Activated B cell treated with CpG ODN at 0.5 μM for 24 hours (primary cell): ENCODE data around the gene FBXW4. TPM values are rescaled to one million over a fixed set of nuclear protein-coding genes. Genes with fewer than 3 reads are reported as not detected.

ENCODE experiments used
- ATAC-seq: fragments of 200-7000 bp; cut with Tn5 transposase; one replicate; pipeline ENCODE4 v1.10.0; 2021; ENCODE audit warnings: low read depth, mild to moderate bottlenecking, moderate library complexity
- CTCF ChIA-PET: fragments of 350-600 bp; sonication (Branson Sonifier 250); formaldehyde crosslinking; loops from one replicate; lab custom pipeline; 2021; ENCODE audit warnings: antibody characterized with exemption; lab: Charles Lee
- POLR2A ChIA-PET: fragments of 350-600 bp; sonication (Branson Sonifier 250); formaldehyde crosslinking; loops from one replicate; lab custom pipeline; 2021; ENCODE audit warnings: antibody characterized with exemption; lab: Charles Lee
- DNase-seq: peaks from one replicate; pipeline ENCODE4 v3.0.0; 2022
- H3K27ac Mint-ChIP-seq: one replicate; pipeline ENCODE4 v1.8.0; 2020; ENCODE audit warnings: mixed read lengths
- H3K27me3 Mint-ChIP-seq: one replicate; pipeline ENCODE4 v1.8.0; 2021; ENCODE audit warnings: mixed read lengths
- H3K36me3 Mint-ChIP-seq: one replicate; pipeline ENCODE4 v1.8.0; 2021; ENCODE audit warnings: low read depth, mixed read lengths
- H3K4me1 Mint-ChIP-seq: one replicate; pipeline ENCODE4 v1.8.0; 2021; ENCODE audit warnings: mixed read lengths
- H3K4me3 Mint-ChIP-seq: one replicate; pipeline ENCODE4 v1.8.0; 2020; ENCODE audit warnings: mild to moderate bottlenecking, mixed read lengths
- H3K9me3 Mint-ChIP-seq: one replicate; pipeline ENCODE4 v1.8.0; 2020; ENCODE audit warnings: mixed read lengths
- CTCF ChIP-seq: fragments of 200-600 bp; IDR thresholded peaks from one replicate; pipeline ENCODE4 v1.8.0; 2022; ENCODE audit warnings: antibody characterized with exemption, mild to moderate bottlenecking
- intact Hi-C: fragments of 100-400 bp; cut with micrococcal nuclease; formaldehyde crosslinking; loops from one replicate; pipeline ENCODE4 v1.15.1; 2024
- total RNA-seq: library from RNA; stranded (reverse); gene quantifications from 2 replicates; pipeline ENCODE4 v1.2.3, GENCODE V29; 2022

FBXW4 gene
- total RNA-seq, 1 donor from 2014 or later: 74.2 TPM

- no peak for TF ChIP-seq CTCF
- peaks cover 19% of the 10 kb centered on the region for H3K4me1 Mint-ChIP-seq
- no peaks in the 10 kb centered on the region for H3K27me3 Mint-ChIP-seq
- no peaks in the 10 kb centered on the region for H3K9me3 Mint-ChIP-seq
- DNase-seq (peak; percentile 83), ATAC-seq (peak; percentile 97)
- H3K4me3 Mint-ChIP-seq: peak within 1 kb of the TSS; percentile 92
- peaks cover 23% of the 10 kb centered on the region for H3K36me3 Mint-ChIP-seq
- intact Hi-C loops: loop anchor here (1.0 to 5.0 kb wide), 4 partner anchors 18 to 484 kb away; partner anchors contain the start of genes BTRC and NPM3
- ChIA-PET POLR2A (interaction anchor here (0.5 to 1.0 kb wide), 5 partner anchors 8 to 467 kb away, joined by 3 to 10 read pairs (median 3); partner anchors contain the start of gene FBXW4), CTCF (interaction anchor here (1.0 to 3.8 kb wide), 3 partner anchors 16 to 375 kb away, joined by 4 to 14 read pairs (median 4); no protein-coding TSS in a partner anchor)
- peak within 1 kb of the TSS; percentile 80 for H3K27ac Mint-ChIP-seq
Measured at GRCh38 chr10:101587725-101588653, 107.0 kb downstream of the FBXW4 start, which contains the start of the genes DPCD and POLL. TSS of gene DPCD (plus strand) at chr10:101588321. CDS start at chr10:101588337, 16 bp downstream. TSS of gene POLL (minus strand) at chr10:101588257. CDS start at chr10:101587360, 897 bp downstream.

GRCh38 chr10:101585841-101586240 is 109.1 kb downstream of the FBXW4 start:
- H3K9me3 Mint-ChIP-seq: no peaks in the 10 kb centered on the region
- CTCF ChIA-PET: interaction anchor here (3.8 kb wide), 1 partner anchor 15 kb away, joined by 14 read pairs; no protein-coding TSS in a partner anchor
- peaks cover 19% of the 10 kb centered on the region for H3K4me1 Mint-ChIP-seq
- no peak for ATAC-seq
- H3K27ac Mint-ChIP-seq: peak overlapping the region; percentile 1
- POLR2A ChIA-PET: no interaction called here
- no peak for TF ChIP-seq CTCF
- no peak for DNase-seq
- no peak overlapping the region for H3K4me3 Mint-ChIP-seq
- H3K36me3 Mint-ChIP-seq: peaks cover 33% of the 10 kb centered on the region
- intact Hi-C loops: loop anchor here (5.0 kb wide), 3 partner anchors 196 to 486 kb away; partner anchors contain the start of genes BTRC and NPM3
- H3K27me3 Mint-ChIP-seq: no peaks in the 10 kb centered on the region

GRCh38 chr10:101580486-101581399 is 114.2 kb downstream of the FBXW4 start:
- CTCF ChIA-PET: no interaction called here
- Mint-ChIP-seq H3K27me3 (no peaks in the 10 kb centered on the region), H3K27ac (no peak overlapping the region), H3K4me3 (no peak overlapping the region), H3K9me3 (no peaks in the 10 kb centered on the region), H3K4me1 (no peaks in the 10 kb centered on the region), H3K36me3 (peaks cover 59% of the 10 kb centered on the region)
- no peak for DNase-seq
- TF ChIP-seq CTCF: no peak
- intact Hi-C loops: no loop called here
- POLR2A ChIA-PET: no interaction called here
- ATAC-seq: no peak

DNA sequence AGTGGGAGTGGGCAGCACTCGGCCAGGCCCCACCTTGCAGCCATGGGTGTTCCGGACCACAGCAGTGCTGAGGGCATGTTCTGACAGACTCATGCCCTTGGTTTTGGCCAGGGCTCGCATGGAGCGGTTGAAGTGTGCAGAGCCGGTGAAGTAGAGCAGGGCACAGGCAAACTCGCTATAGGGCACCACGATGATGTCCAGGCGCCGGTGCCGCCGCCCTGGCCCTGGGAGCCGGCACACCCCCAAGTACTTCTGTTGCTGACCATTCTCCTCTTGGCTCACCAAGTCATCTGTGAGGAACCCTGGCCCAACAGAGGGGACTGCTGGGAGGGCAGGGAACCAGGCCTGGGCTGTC is 115.5 kb downstream of the FBXW4 start:
- CTCF ChIA-PET: no interaction called here
- H3K27me3 Mint-ChIP-seq: no peaks in the 10 kb centered on the region
- no peak overlapping the region for H3K27ac Mint-ChIP-seq
- no peaks in the 10 kb centered on the region for H3K9me3 Mint-ChIP-seq
- no peak for TF ChIP-seq CTCF
- no peaks in the 10 kb centered on the region for H3K4me1 Mint-ChIP-seq
- intact Hi-C loops: loop anchor here (10.0 kb wide), 1 partner anchor 515 kb away; the partner anchor contains the start of gene KAZALD1
- peaks cover 50% of the 10 kb centered on the region for H3K36me3 Mint-ChIP-seq
- POLR2A ChIA-PET: no interaction called here
- DNase-seq (no peak), ATAC-seq (no peak)
- H3K4me3 Mint-ChIP-seq: no peak overlapping the region
